PC-3 (cell line): Measurements from ENCODE around the gene UMAD1.

Source experiments
- EZH2phosphoT487 ChIP-seq: fragments of 300-600 bp; sonication (generic); IDR thresholded peaks from 2 replicates; pipeline ENCODE4 v1.6.1; 2018; ENCODE audit warnings: mild to moderate bottlenecking, antibody characterized with exemption, low read length, borderline replicate concordance
- TF ChIP-seq, protein P1 (sequence below): fragments of 300-600 bp; sonication (generic); conservative IDR thresholded peaks from 2 replicates; pipeline ENCODE4 v1.5.1; 2017; ENCODE audit warnings: antibody characterized with exemption, low read depth, mild to moderate bottlenecking, low read length

DNA sequence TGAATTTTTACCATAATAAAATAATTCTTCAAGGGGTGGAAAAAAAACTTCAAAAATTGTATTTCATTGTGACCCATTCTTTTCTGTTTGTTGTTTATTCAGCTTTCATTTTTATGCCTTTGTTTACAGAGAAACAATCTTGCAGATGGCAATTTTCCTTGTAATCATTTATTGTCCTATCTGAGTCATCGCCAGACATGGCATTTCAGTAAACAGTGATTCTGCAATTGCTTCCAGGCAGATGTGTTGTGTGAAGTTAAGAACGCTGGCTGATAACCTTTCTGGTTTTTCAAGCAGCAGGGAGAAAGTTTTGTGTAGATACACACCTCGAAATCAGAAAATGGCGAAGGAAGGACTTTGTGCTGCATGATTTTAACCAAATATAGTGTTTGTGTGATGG is 158.6 kb downstream of the UMAD1 start:
- no peak for TF ChIP-seq EZH2phosphoT487
- TF ChIP-seq, protein P1, sequence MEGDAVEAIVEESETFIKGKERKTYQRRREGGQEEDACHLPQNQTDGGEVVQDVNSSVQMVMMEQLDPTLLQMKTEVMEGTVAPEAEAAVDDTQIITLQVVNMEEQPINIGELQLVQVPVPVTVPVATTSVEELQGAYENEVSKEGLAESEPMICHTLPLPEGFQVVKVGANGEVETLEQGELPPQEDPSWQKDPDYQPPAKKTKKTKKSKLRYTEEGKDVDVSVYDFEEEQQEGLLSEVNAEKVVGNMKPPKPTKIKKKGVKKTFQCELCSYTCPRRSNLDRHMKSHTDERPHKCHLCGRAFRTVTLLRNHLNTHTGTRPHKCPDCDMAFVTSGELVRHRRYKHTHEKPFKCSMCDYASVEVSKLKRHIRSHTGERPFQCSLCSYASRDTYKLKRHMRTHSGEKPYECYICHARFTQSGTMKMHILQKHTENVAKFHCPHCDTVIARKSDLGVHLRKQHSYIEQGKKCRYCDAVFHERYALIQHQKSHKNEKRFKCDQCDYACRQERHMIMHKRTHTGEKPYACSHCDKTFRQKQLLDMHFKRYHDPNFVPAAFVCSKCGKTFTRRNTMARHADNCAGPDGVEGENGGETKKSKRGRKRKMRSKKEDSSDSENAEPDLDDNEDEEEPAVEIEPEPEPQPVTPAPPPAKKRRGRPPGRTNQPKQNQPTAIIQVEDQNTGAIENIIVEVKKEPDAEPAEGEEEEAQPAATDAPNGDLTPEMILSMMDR: no peak
